ENCODE data around the gene KLHL36. TPM values are rescaled to one million over a fixed set of nuclear protein-coding genes. Genes with fewer than 3 reads are reported as not detected.

KLHL36 gene
- total RNA-seq, 2 donors from 2014 or later: 44.2 to 59.2 TPM

DNA sequence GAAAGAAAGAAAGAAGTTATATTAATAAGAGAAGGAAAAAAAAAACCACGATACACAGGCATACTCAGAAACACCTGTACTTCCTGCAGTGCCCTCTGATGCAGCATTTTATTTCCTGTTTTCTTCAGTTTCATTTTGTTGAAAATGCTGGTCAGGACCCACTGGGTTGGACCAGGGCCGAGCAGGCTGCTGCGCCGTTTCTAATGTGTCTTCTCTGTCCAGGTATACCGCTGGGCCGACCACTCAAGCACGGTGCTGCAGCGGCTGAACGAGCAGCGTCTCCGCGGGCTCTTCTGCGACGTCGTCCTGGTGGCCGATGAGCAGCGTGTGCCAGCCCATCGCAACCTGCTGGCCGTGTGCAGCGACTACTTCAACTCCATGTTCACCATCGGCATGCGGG, 8.3 kb downstream of the KLHL36 start:
- no peaks in the 10 kb centered on the region for H3K27me3 ChIP-seq (ENCODE audit: control insufficient read depth, insufficient read depth, low read length, poor library complexity, severe bottlenecking)
- peaks cover 31% of the 10 kb centered on the region for H3K36me3 ChIP-seq (ENCODE audit: control insufficient read depth, insufficient read depth, low read length)
- DNase-seq: no peak
- H3K4me3 ChIP-seq (ENCODE audit: low read length): no peak overlapping the region
- H3K9ac ChIP-seq (ENCODE audit: extremely low read depth, low read length, poor library complexity, severe bottlenecking): no peak overlapping the region
- TF ChIP-seq, protein P1, sequence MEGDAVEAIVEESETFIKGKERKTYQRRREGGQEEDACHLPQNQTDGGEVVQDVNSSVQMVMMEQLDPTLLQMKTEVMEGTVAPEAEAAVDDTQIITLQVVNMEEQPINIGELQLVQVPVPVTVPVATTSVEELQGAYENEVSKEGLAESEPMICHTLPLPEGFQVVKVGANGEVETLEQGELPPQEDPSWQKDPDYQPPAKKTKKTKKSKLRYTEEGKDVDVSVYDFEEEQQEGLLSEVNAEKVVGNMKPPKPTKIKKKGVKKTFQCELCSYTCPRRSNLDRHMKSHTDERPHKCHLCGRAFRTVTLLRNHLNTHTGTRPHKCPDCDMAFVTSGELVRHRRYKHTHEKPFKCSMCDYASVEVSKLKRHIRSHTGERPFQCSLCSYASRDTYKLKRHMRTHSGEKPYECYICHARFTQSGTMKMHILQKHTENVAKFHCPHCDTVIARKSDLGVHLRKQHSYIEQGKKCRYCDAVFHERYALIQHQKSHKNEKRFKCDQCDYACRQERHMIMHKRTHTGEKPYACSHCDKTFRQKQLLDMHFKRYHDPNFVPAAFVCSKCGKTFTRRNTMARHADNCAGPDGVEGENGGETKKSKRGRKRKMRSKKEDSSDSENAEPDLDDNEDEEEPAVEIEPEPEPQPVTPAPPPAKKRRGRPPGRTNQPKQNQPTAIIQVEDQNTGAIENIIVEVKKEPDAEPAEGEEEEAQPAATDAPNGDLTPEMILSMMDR (conservative IDR thresholded peaks at IDR 0.05): no peak
- H3K27ac ChIP-seq (ENCODE audit: low read depth, low read length): no peak overlapping the region
- H3K9me3 ChIP-seq (ENCODE audit: control insufficient read depth, low read length): no peaks in the 10 kb centered on the region
- Mint-ChIP-seq H3K27ac (no peak overlapping the region), H3K27me3 (ENCODE audit: insufficient read depth) (no peaks in the 10 kb centered on the region), H3K36me3 (ENCODE audit: low read depth) (peaks cover 63% of the 10 kb centered on the region), H3K9me3 (no peaks in the 10 kb centered on the region), H3K4me3 (no peak overlapping the region), H3K4me1 (no peaks in the 10 kb centered on the region)
- 96 to 99% methylated on average over 20 to 22 of the region's 22 CpGs for WGBS, 2 experiments (ENCODE audit: insufficient coverage in 1 of 2, insufficient read length in 1 of 2)
- no peaks in the 10 kb centered on the region for H3K4me1 ChIP-seq (ENCODE audit: control insufficient read depth, insufficient read depth, low read length)

- Histone ChIP-seq H3K9ac (ENCODE audit: extremely low read depth, low read length, poor library complexity, severe bottlenecking) (no peak overlapping the region), H3K4me3 (ENCODE audit: low read length) (no peak overlapping the region), H3K27ac (ENCODE audit: low read depth, low read length) (no peak overlapping the region), H3K4me1 (ENCODE audit: control insufficient read depth, insufficient read depth, low read length) (no peaks in the 10 kb centered on the region), H3K9me3 (ENCODE audit: control insufficient read depth, low read length) (no peaks in the 10 kb centered on the region), H3K27me3 (ENCODE audit: control insufficient read depth, insufficient read depth, low read length, poor library complexity, severe bottlenecking) (no peaks in the 10 kb centered on the region), H3K36me3 (ENCODE audit: control insufficient read depth, insufficient read depth, low read length) (peaks cover 30% of the 10 kb centered on the region)
- 96 to 97% methylated on average over 49 to 50 of the region's 50 CpGs for WGBS, 2 experiments (ENCODE audit: insufficient coverage in 1 of 2, insufficient read length in 1 of 2)
- no peaks in the 10 kb centered on the region for H3K9me3 Mint-ChIP-seq
- TF ChIP-seq, protein P1 (conservative IDR thresholded peaks at IDR 0.05): no peak
- no peak overlapping the region for H3K4me3 Mint-ChIP-seq
- H3K4me1 Mint-ChIP-seq: no peaks in the 10 kb centered on the region
- peaks cover 67% of the 10 kb centered on the region for H3K36me3 Mint-ChIP-seq (ENCODE audit: low read depth)
- no peaks in the 10 kb centered on the region for H3K27me3 Mint-ChIP-seq (ENCODE audit: insufficient read depth)
- DNase-seq: no peak
- H3K27ac Mint-ChIP-seq: no peak overlapping the region
Measured at GRCh38 chr16:84657229-84657837, 9.0 kb downstream of the KLHL36 start.

DNA sequence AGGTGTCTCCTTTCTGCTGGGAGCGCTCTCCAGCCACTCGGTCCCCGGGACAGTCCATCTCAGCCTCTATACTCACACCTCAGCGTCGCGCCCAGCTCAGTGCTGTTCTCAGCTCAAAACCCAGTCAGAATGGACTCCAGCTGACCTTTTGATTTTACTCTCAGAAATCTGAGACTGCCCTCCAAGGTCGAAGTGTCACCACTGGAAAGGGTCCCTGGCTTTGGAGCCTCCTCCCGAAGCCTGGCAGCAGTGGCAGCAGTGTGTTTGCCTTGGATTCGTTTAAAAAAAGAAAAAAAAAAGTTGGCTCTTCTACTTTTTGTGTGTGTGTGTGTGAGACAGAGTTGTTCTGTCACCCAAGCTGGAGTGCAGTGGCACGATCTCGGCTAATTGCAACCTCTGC, 10.4 kb downstream of the KLHL36 start:
- Mint-ChIP-seq H3K27ac (no peak overlapping the region), H3K4me1 (no peaks in the 10 kb centered on the region), H3K36me3 (ENCODE audit: low read depth) (peaks cover 69% of the 10 kb centered on the region), H3K9me3 (no peaks in the 10 kb centered on the region), H3K4me3 (no peak overlapping the region), H3K27me3 (ENCODE audit: insufficient read depth) (no peaks in the 10 kb centered on the region)
- no peak for DNase-seq
- Histone ChIP-seq H3K27ac (ENCODE audit: low read depth, low read length) (no peak overlapping the region), H3K4me3 (ENCODE audit: low read length) (no peak overlapping the region), H3K9ac (ENCODE audit: extremely low read depth, low read length, poor library complexity, severe bottlenecking) (no peak overlapping the region), H3K36me3 (ENCODE audit: control insufficient read depth, insufficient read depth, low read length) (peaks cover 42% of the 10 kb centered on the region), H3K27me3 (ENCODE audit: control insufficient read depth, insufficient read depth, low read length, poor library complexity, severe bottlenecking) (no peaks in the 10 kb centered on the region), H3K9me3 (ENCODE audit: control insufficient read depth, low read length) (no peaks in the 10 kb centered on the region), H3K4me1 (ENCODE audit: control insufficient read depth, insufficient read depth, low read length) (no peaks in the 10 kb centered on the region)
- TF ChIP-seq, protein P1 (conservative IDR thresholded peaks at IDR 0.05): no peak
- WGBS, 2 experiments (ENCODE audit: insufficient coverage in 1 of 2, insufficient read length in 1 of 2): 88 to 98% methylated on average over 10 to 11 of the region's 11 CpGs

Measured in endodermal cell (in vitro differentiated cells).